ENCODE measurements around the gene CFAP74.
"Not testable (repeated sequence)": the region's sequence is repeated elsewhere in the genome, so short reads cannot be mapped to it uniquely, and the experiment has no call there.

DNA sequence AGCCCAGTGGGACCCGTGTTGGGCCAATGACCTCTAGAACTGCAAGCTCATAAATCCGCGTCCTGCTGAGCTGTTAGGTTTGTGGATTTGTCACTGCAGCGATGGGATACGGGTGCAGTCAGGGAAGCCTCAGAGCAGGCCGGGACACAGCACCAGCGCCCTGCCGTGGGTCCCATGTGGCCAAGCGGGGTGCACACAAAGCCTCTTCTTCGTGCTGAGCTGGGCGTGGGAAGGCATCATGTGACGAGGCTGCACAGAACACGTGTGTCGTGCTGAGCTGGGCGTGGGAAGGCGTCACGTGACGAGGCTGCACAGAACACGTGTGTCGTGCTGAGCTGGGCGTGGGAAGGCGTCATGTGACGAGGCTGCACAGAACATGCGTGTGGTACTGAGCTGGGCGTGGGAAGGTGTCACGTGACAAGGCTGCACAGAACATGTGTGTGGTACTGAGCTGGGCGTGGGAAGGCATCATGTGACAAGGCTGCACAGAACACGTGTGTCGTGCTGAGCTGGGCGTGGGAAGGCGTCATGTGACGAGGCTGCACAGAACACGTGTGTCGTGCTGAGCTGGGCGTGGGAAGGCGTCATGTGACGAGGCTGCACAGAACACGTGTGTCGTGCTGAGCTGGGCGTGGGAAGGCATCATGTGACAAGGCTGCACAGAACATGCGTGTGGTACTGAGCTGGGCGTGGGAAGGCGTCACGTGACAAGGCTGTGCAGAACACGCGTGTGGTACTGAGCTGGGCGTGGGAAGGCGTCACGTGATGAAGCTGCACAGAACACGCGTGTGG, 24.7 kb downstream of the CFAP74 start:
- TF ChIP-seq, protein P1, sequence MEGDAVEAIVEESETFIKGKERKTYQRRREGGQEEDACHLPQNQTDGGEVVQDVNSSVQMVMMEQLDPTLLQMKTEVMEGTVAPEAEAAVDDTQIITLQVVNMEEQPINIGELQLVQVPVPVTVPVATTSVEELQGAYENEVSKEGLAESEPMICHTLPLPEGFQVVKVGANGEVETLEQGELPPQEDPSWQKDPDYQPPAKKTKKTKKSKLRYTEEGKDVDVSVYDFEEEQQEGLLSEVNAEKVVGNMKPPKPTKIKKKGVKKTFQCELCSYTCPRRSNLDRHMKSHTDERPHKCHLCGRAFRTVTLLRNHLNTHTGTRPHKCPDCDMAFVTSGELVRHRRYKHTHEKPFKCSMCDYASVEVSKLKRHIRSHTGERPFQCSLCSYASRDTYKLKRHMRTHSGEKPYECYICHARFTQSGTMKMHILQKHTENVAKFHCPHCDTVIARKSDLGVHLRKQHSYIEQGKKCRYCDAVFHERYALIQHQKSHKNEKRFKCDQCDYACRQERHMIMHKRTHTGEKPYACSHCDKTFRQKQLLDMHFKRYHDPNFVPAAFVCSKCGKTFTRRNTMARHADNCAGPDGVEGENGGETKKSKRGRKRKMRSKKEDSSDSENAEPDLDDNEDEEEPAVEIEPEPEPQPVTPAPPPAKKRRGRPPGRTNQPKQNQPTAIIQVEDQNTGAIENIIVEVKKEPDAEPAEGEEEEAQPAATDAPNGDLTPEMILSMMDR (IDR thresholded peaks at IDR 0.05): not testable (repeated sequence)
- not testable (repeated sequence) for TF ChIP-seq EP300 (IDR thresholded peaks at IDR 0.05)

Measured in tibial nerve (tissue), 4 donors.